Dermis microvascular lymphatic vessel endothelial cell (primary cell): Measurements from ENCODE around the gene C1QB. TPM values are rescaled to one million over a fixed set of nuclear protein-coding genes. Genes with fewer than 3 reads are reported as not detected.
"Not testable (repeated sequence)": the region's sequence is repeated elsewhere in the genome, so short reads cannot be mapped to it uniquely, and the experiment has no call there.

Experiments used
- DNase-seq, 2 donors: peaks; one replicate each; pipeline versions ENCODE4 v3.0.0 to v3.0.0-alpha.2; 2010; ENCODE audit warnings: low read depth in 2 of 2
- total RNA-seq: library from RNA; depleted of rRNA; stranded (reverse); fragments of >200 nt; gene quantifications from 2 replicates; pipeline ENCODE4 v1.2.1, GENCODE V29; 2014

Gene C1QB
- total RNA-seq, 1 donor from 2014 or later: not detected

GRCh38 chr1:22662318-22662717 lies 9.3 kb downstream of the C1QB start:
- peak in 1 of 2 donors; percentile 46 for DNase-seq

GRCh38 chr1:22662986-22663408 lies 10.0 kb downstream of the C1QB start:
- DNase-seq: no peak

- peak; percentile 60 to 66 for DNase-seq
Observed at GRCh38 chr1:22665752-22666151, 12.7 kb downstream of the C1QB start.

GRCh38 chr1:22666412-22666811 lies 13.4 kb downstream of the C1QB start:
- no peak for DNase-seq

- DNase-seq: not testable (repeated sequence)
Observed at GRCh38 chr1:22668840-22669239, 15.8 kb downstream of the C1QB start.

- no peak for DNase-seq
Observed at GRCh38 chr1:22670352-22670975, 17.4 kb downstream of the C1QB start.

- no peak for DNase-seq
Observed at GRCh38 chr1:22671999-22672398, 19.0 kb downstream of the C1QB start.

GRCh38 chr1:22673486-22674409 lies 20.7 kb downstream of the C1QB start:
- peak; percentile 61 to 75 for DNase-seq

GRCh38 chr1:22674410-22674749 lies 21.3 kb downstream of the C1QB start:
- no peak for DNase-seq

- DNase-seq: not testable (repeated sequence)
Observed at GRCh38 chr1:22676151-22676550, 23.1 kb downstream of the C1QB start.

- no peak for DNase-seq
Observed at GRCh38 chr1:22676916-22677583, 24.0 kb downstream of the C1QB start.

- DNase-seq: peak; percentile 84 to 85
Observed at GRCh38 chr1:22677931-22678896, 25.2 kb downstream of the C1QB start.

- no peak for DNase-seq
Observed at GRCh38 chr1:22680726-22681125, 27.7 kb downstream of the C1QB start.

GRCh38 chr1:22681556-22682276 lies 28.7 kb downstream of the C1QB start:
- DNase-seq: no peak

- no peak for DNase-seq
Observed at GRCh38 chr1:22683547-22683946, 30.5 kb downstream of the C1QB start.

- no peak for DNase-seq
Observed at GRCh38 chr1:22685591-22686059, 32.6 kb downstream of the C1QB start.

- no peak for DNase-seq
Observed at GRCh38 chr1:22687191-22687590, 34.2 kb downstream of the C1QB start.

- DNase-seq: no peak
Observed at GRCh38 chr1:22688466-22688865, 35.4 kb downstream of the C1QB start.

- DNase-seq: peak; percentile 93 to 99
Observed at GRCh38 chr1:22689505-22689904, 36.5 kb downstream of the C1QB start.

GRCh38 chr1:22691031-22691753 lies 38.2 kb downstream of the C1QB start:
- no peak for DNase-seq
